Measurements from ENCODE around the gene GNB1.

GNB1 gene

DNA sequence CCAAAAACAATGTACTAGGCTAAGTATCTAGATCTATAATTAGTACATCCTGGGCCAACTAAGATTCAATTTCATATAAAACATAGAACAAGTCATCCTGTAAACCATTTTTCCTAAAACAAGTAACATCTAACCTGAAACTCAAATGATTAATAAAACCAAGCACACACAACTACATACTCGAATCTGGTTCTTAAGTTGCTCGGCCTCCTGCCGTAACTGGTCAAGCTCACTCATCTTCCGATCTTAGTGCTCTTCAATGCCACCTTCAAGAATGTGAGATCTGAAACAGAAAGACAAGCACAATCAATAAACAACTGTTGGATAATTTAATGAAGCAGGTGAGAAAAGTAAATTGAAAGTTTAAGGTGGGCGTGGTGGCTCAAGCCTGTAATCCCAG is 65.7 kb downstream of the GNB1 start:
- DNase-seq (ENCODE audit: low read depth) = no peak

DNA sequence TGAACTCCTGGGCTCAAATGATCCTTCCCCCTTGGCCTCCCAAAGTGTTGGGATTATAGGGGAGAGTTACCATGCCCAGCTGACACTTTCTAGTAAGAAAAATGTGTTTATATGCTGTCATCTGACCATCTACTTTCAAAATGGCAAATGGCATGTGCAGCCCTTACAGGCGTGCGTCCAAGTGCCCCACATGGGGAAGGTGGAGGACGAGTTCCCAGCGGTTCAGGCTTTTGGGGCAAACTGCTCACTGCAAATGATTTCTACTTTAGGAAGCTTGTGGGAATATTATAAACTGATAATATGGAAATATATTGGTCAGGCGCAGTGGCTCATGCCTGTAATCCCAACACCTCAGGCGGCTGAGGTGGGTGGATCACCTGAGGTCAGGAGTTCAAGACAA is 71.1 kb downstream of the GNB1 start:
- DNase-seq (ENCODE audit: low read depth) = no peak

DNA sequence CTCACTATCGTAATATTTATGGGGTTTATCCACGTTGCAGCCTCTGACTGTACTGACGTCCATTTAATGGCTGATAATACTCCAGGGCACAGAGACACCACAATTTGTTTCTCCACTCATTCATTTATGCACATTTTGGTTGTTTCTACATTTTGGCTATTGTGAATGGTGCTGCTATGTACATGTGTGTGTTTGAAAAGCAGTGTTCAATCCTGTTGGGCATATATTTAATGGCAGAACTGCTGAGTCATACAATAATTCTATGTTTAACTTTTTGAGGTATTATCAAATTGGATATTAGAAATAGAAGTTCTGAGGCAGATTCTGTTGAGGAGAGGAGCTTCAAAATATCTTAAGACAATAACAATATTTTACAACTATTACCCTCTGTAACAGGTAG is 73.7 kb downstream of the GNB1 start:
- no peak for DNase-seq (ENCODE audit: low read depth)

DNA sequence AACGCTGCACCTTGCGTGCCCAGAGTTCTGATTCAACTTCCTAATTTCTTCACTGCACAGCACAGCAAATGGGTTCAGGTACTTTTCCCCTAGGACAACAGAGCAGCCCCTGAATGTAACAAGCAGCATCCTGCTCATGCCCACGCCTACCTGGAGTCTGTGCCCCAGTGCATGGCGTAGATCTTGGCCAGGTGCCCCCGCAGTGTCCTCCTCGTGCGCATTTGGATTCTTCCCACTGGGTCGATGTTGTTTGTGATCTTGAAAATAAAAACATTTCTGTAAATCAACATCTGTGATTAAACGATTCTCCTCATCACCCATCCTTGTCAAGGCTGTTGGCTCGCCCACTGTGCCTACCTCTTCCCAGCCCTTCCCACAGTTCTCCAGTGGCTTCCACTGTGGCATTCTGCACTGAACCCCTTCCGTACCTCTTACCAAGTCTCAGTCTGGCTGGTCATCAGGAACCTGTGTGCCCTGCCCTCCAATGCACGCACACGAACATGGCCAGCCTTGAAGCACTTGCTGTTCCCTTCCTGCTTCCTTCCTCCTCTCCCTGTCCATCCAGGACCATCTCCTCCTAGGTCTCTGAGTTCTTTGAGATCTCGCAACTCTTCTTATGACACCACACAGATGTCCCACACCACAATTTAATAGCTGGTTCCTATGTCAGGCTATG is 75.1 kb downstream of the GNB1 start:
- DNase-seq (ENCODE audit: low read depth) = no peak

DNA sequence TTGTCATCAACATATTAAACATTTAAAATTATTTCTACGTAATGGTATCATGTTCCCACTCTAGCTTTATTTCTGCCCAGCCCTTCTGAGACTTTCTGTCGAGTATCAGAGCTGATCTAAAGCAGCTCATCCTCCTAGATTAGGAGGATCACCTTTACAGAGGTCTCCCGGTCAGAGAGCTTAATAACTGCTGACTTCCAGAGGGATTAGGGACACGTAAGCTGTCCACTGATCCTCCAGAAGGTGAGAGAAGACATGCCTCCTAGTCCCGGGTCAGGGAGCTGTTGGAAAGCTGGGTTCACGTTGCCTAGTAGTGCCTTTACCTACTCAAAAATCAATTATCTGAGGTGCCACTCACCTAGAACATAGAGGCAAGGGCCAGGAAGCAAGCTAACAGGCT is 81.4 kb downstream of the GNB1 start:
- DNase-seq (ENCODE audit: low read depth) = no peak

DNA sequence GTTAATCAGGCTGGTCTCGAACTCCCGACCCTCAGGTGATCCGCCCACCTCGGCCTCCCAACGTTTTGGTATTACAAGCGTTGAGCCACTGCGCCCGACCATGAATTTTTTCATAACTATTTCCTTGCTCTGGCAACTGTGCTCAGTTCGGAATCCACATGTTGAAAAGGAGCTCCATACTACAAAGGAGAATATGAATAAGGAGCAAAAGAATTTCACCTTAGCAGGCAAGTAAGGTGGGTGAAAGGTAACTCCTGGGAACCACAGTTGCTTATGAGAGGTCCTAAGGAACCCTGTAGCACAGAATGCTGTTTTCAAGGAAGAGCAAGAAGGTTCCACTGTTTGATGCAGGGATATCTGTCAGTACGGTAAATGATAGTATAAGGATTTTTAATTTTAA is 82.7 kb downstream of the GNB1 start:
- no peak for DNase-seq (ENCODE audit: low read depth)

DNA sequence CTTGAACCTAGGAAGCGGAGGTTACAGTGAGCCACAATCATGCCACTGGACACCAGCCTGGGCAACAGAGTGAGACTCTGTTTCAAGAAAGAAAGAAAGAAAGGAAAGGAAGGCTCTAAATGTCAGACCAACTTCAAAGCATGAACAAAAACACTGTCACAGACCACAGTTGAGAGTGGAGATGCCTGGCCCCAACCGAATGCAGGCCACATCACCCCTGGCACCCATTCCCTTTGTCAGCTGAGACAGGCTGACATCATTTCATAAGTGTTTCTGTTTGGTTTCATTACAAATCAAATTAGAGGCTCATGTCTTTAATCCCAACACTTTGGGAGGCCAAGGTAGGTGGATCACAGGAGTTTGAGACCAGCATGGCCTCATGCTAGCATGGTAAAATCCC is 84.0 kb downstream of the GNB1 start:
- DNase-seq (ENCODE audit: low read depth) = no peak

DNA sequence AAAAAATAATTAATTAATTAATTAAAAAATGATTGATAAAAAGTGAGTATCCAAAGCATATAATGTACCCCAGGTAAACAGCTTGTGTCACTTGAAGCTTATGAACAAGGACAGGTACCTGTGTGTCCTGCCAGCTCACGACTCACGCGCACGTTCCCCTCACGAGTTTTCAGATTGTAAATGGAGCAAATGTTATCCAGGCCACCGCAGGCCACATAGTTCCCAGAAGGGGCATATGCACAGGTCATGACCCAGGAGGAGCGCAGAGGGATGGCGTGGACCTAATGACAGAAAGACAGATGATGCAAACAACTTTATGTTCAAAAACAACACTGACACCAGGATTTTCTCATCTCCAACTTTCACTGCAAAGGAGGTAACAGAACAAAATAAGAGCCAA is 86.6 kb downstream of the GNB1 start:
- no peak for DNase-seq (ENCODE audit: low read depth)

DNA sequence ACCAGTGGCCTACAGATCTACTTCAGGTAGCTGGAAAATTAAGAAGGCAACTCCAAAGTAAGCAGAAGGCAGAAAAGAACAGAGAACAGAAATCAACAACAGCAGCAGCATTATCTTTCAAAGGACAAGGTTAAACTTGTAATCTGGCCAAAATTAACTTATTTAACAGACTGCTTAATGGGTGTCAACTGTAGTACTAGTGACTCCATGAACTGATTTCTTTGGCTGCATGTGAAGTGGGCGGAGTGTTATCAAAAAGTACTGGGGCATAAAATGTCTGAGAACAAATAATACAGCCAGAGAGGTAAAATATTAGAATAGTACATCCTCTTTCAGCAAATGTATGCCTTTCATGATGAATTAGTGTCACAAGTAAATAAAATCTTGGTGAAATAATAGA is 88.0 kb downstream of the GNB1 start:
- no peak for DNase-seq (ENCODE audit: low read depth)

DNA sequence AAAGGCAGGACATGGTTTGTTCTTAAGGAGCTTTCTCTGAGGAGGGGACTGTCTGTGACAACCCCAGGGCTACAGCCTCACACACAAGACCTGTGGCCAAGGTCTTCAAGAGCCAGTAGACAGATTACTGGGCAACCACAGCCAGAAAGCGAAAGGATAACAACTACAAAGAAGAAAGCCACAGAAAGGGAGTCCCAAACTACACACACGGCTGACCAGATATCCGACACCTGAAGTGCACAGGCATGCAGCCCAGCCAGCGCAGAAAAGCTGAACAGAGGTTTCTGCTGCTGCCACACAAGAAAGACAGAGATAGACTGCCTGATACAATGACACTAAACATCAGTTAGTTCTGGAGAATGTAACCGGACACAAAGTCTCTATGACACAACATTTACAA is 91.2 kb downstream of the GNB1 start:
- DNase-seq (ENCODE audit: low read depth) = no peak

DNA sequence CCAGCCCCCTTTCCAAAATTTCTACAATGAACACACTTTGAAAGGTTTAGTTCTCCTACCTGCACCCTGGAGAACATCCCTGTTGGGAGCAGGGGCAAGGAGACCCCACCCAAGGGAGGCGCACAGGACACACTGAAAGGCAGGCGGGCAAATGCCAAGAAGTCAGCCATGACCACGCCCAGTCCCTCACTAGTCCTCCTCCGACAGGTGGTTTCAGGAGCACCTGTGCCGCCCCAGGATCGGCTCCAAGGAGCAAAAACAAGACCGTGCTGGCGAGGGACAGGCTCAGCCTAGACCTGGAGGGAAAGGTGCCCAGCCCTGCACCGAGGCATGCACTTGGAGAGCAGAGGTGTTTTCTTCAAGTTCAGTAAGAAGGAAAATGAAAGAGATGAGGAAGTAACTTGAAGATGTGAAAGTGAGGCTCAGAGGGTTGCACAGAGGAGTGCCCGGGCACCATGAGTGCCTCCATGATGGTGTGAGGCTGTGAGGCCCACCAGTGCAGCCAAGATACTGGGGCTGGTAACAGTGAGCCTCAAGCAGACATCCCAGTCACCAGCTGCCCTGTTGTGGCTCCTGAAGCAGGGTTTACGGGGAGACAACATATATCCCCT is 93.1 kb downstream of the GNB1 start:
- DNase-seq (ENCODE audit: low read depth) = no peak

DNA sequence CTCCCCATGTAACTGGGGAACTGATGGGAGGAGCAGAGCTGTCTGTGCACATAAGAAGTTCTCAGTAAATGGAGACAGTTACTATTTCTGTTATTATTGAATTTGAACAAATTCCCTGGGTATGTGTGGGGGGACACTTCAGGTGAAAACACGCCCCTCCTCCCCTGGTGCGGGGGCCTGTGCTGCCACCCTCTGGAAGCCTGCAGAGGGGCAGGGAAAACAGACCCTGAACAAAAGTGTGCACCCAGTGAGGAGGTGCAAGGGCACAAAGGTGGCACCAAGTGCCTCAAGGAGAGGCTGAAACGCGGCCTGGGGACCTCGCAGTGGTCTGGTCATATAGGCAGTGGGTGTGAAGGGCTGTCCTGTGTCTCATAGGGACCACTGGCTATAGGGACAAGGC is 94.4 kb downstream of the GNB1 start:
- no peak for DNase-seq (ENCODE audit: low read depth)

DNA sequence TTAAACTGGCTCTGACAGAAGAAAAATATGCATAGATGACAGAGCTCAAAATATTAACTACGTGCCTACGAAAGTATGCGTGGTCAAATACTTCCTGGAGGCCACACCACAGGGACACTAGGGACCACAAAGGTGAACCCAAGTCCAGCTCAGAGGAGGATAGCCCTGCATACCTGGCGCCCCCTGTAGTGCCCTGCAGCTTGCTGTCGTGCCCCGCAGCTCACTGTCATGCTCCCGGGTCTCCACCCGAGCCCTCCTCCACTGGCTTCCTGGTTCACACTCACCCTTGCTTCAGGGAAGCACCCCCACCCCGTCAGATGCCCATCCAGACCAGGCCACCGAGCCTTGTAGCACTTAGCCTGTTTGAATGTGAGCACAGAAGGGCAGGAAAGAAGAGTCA is 95.9 kb downstream of the GNB1 start:
- no peak for DNase-seq (ENCODE audit: low read depth)

DNA sequence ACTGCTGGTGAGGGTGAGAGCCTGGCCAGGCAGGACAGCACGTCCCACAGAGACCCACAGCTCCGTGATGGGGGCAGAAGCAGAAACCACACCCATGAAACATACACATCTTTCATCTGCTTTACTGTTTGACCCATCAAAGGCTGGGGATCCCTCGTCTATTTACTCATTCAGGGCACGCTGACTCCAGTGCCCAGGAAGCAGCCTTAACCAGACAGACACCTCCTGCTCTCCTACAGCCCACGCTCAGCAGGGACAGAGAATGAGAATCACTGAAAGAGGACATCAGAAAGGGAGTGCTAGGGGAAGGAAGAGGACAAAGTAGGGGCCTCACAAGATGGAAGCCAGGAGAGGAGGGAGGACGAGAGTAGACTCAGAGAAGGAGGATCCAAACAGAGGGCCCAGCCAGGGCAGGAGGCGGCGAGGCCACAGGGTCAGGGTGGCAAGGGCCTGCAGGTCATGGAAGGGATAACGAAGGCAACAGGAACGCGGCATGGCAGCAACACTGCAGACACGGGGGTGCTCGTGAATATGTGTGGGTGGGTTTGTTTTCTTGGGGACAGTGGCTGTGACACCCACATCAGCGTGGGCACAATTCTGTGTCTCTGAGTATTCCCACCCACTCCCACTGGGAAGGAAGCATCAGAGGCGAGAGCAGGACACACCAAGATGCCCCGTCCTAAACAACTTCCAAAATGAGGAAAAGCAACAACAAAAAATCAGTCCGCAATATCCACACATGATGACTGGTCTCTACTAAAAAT is 97.2 kb downstream of the GNB1 start:
- DNase-seq (ENCODE audit: low read depth) = no peak

DNA sequence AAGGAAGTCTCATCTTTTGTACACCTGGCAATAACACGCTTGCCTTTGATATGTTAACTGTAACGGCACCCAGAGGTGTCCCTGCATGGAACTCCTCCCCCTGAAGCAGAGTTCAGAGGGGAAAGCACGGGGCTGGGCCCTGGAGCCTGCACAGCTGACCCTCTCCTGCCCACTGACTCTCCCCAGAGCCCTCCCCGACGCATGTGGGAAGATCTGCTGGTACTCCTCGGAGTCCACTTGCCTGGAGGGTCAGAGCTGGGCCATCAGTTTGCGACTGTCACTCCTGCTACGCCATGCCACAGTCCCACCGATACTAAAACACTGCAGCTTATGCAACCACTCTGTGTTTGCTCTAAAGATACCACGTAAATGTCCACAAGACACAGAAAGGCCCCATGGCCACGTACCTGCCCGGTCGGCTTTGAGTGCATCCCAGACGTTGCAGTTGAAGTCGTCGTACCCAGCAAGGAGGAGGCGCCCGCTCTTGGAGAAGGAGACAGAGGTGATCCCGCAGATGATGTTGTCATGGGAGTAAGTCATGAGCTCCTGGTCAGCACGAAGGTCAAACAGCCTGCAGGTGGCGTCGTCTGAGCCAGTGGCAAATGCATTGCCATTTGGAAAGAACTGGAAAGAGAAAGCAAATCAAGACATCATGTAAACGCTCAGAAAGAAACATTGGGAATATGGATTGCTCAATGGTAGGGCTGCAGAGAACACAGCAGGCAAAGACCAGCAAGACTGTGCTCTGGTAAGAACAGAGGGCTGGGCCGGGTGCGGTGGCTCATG is 102.0 kb downstream of the GNB1 start:
- DNase-seq (ENCODE audit: low read depth) = no peak

DNA sequence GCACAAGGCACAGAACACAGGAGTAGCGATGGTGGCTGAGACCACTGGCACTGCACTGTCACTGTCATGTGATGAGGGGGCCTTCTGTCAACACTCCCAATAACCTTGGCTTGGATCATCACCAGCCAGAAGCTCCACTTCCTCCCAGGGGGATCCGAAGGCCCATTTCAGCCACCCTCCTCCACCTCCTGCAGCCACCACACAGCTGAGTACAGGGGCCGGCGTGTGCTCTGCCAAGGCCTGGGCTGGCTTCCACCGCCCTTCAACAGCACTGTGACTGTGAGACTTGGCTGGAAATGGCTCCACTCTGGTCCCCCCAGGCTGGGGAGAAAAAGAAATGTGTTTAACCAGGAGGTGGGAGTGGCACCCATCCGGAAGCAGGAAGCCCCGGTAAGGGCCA is 102.8 kb downstream of the GNB1 start:
- no peak for DNase-seq (ENCODE audit: low read depth)

DNA sequence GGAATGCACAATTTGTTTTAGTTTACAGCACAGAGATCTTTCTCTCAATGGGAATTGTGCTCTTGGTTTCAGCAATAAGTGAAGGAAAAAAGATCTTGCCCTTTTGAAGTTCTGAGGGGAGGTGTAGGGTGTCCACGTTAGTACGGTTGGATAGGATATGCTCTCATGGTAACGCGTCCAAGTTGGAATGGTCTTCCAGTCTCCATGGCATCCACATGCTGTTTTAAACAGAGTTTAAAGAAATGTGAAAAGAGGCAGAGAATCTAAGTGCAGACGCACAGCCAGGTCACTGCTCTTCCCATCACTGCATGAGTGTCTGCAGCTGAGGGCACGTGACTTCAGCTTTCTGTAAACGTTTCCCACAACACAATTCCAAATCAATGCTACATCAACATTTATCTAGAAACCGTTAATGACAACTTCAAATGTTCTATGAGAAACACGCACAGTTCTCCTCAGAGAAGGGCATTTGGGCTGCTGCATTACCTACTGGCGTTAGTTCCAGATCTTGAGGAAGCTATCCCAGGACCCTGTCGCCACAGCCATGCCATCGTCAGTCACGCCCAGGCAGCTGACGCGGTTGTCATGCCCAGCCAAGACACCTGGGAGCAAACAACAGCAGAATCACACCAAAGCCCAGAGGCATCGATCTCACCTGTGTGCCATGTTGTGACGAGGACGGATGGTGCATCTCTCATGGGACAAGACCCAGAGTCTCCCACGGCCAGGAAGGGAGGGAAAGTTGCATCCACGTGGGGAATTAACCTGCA is 103.9 kb downstream of the GNB1 start:
- DNase-seq (ENCODE audit: low read depth) = no peak

DNA sequence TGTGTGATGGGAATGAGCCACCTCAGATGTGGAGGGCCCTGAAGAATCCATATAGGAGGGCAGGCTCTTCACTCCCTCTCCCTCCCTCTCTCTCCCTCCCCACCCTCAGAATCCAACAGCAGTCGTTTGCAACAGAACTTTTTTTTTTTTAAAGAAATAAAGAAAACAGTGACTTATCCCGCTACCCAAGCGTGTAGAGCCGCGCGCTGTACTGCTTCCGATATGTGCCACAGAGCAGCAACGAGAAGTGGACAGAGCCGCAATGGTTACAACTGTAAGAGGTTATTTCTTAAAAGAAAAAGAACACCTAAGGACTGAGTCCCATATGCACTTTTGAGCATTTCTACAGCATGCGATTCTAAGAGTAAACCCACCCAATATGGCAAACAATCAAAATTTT is 105.2 kb downstream of the GNB1 start:
- DNase-seq (ENCODE audit: low read depth) = no peak

DNA sequence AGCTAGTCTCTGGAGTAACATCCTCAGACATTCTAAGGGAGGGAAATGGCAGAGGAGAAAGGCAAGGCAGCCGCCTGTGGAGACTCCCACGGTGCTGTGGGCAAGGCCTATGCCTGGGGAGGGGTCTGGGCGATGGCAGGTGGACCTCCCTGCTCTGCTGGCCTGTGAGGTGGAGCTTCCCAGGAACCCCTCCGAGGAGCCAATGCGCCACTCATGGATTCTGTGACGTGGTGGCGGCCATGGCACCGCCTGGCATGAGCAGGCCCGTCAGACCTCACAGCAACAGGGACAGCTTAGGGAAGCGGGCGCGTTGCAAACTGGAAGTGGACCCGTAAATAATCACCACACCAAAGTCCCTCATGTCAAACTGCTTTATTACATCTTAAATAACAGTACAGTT is 106.0 kb downstream of the GNB1 start:
- no peak for DNase-seq (ENCODE audit: low read depth)

DNA sequence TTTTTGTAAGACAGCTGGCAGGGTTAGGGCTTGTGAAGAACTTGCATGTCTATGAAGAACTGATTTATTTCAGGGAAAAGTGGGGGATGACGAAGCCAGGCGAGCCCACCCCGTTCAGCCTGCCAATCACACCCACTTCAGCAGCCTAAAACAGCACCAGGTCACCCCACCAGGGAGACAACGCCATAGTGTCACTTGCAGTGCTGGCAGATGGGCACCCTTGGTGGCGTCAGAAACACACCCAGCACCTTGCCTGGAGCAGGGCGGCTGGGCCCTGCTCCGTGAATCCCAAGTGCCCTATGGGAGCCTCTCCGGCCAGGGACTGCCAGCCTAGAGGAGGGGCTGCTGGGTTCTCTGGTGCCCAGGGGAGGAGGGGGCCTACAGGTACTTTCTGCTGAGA is 107.6 kb downstream of the GNB1 start:
- no peak for DNase-seq (ENCODE audit: low read depth)

DNA sequence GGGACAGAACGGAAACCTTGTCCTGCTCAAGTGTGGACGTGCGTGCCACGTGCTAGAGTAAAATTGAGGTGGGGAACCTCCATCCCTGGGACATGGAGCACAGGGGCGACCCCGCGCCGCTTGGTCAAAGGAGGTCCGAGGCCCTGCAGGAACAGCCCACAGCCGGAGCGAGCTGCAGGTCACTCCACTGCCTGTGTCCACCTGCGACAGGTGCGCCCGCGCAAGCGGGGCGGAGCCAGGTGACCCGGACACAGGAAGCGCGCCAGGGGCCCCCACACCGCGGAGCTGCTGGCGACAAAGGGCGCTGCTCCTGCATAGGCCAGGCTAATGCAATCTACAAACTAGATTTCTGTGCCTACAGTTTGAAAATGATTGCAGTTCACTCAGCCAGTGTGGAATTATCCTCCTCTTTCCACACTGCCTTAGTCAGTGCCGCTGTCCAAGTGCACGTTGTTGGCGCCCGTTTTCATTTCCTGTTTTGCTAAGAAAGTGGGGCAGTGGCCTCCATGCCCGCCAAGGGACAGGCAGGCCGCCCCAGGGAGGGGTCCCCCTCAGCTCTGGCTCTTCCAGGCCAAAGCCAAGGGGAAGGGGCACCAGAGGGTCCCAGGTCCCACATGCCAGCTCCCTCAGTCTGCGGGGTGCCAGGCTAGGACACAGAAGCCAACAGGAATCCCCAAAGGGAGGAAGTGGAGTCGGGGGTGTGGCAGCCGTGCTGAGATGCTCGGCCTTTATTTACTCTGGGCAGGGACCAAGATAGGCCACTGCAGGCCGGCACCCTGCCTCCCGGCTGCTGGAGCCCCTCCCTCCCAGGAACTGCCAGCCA is 108.3 kb downstream of the GNB1 start:
- DNase-seq (ENCODE audit: low read depth) = no peak
